HEK293 (cell line): ENCODE results near the gene BFSP2.

Source experiments
- KLF1 ChIP-seq: fragments of 450-650 bp; formaldehyde crosslinking; IDR thresholded peaks from 2 replicates; pipeline ENCODE4 v1.5.1; 2016; ENCODE audit warnings: missing biosample characterization, missing genetic modification characterization
- SP2 ChIP-seq: fragments of 450-650 bp; formaldehyde crosslinking; IDR thresholded peaks from 2 replicates; pipeline ENCODE4 v1.5.1; 2016; ENCODE audit warnings: missing biosample characterization, missing genetic modification characterization
- TRIM28 ChIP-seq: IDR thresholded peaks from 2 replicates; pipeline ENCODE4 v1.6.1; 2011; ENCODE audit warnings: low read length, control low read depth, borderline replicate concordance
- ZNF10 ChIP-seq: fragments of 450-650 bp; formaldehyde crosslinking; IDR thresholded peaks from 2 replicates; pipeline ENCODE4 v1.5.1; 2017; ENCODE audit warnings: missing biosample characterization, missing genetic modification characterization
- ZNF155 ChIP-seq: fragments of 450-650 bp; formaldehyde crosslinking; IDR thresholded peaks from 2 replicates; pipeline ENCODE4 v1.5.1; 2016; ENCODE audit warnings: missing biosample characterization, missing genetic modification characterization
- ZNF777 ChIP-seq: fragments of 450-650 bp; formaldehyde crosslinking; IDR thresholded peaks from 2 replicates; pipeline ENCODE4 v1.5.1; 2017; ENCODE audit warnings: missing biosample characterization, missing genetic modification characterization, borderline replicate concordance
- TF ChIP-seq, protein P1 (sequence below): fragments of 450-650 bp; IDR thresholded peaks from 2 replicates; pipeline ENCODE4 v1.5.1; 2018; ENCODE audit warnings: missing biosample characterization, mild to moderate bottlenecking, missing genetic modification characterization
- TF ChIP-seq, protein P2 (sequence below): fragments of 450-650 bp; formaldehyde crosslinking; IDR thresholded peaks from 2 replicates; pipeline ENCODE4 v1.5.1; 2016; ENCODE audit warnings: missing biosample characterization, missing genetic modification characterization
- TF ChIP-seq, protein P3 (sequence below): fragments of 450-650 bp; formaldehyde crosslinking; IDR thresholded peaks from 2 replicates; pipeline ENCODE4 v1.5.1; 2016; ENCODE audit warnings: missing biosample characterization, missing genetic modification characterization, low read depth
- TF ChIP-seq, protein P4 (sequence below): fragments of 450-650 bp; formaldehyde crosslinking; IDR thresholded peaks from 2 replicates; pipeline ENCODE4; 2016; ENCODE audit warnings: missing biosample characterization, missing genetic modification characterization

DNA sequence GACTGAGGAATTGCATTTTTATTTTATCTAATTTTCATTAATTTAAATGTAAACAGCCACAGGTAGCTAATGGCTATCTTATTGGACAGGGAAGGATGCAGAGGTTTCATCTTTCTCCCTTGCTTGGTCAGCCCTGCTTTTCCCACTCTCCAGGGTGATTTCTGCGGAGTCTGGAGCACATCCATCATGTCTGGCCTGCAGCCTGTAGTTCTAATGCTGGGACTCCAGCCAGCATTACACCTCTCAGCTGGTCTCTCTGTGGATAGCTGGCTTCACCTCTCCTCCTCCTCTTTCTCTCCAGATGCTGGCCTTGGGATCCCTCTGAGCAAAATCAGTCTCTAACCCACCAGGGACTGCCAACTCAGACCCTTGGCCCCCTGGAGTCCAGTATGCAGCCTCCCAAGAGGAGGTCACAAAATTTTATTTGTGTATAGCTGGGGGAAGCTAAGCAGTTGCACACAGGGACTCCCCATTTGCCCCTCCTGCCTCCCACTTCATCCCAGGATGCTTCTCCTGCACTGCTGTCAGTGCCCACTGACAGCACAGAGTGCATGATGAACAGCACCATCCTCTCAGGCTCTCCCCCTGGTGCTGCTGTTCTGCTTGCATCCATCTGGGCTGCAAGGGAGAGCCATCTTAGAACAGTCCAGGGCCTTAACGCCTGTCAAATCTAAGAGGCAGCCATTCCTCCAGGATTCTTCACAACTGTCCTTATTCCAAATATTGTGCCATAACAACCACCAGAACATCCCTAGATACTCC is 1.7 kb downstream of the BFSP2 start:
- TF ChIP-seq, protein P1, sequence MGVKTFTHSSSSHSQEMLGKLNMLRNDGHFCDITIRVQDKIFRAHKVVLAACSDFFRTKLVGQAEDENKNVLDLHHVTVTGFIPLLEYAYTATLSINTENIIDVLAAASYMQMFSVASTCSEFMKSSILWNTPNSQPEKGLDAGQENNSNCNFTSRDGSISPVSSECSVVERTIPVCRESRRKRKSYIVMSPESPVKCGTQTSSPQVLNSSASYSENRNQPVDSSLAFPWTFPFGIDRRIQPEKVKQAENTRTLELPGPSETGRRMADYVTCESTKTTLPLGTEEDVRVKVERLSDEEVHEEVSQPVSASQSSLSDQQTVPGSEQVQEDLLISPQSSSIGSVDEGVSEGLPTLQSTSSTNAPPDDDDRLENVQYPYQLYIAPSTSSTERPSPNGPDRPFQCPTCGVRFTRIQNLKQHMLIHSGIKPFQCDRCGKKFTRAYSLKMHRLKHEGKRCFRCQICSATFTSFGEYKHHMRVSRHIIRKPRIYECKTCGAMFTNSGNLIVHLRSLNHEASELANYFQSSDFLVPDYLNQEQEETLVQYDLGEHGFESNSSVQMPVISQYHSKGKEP (tag by site-specific recombination): no peak
- TF ChIP-seq, protein P2, sequence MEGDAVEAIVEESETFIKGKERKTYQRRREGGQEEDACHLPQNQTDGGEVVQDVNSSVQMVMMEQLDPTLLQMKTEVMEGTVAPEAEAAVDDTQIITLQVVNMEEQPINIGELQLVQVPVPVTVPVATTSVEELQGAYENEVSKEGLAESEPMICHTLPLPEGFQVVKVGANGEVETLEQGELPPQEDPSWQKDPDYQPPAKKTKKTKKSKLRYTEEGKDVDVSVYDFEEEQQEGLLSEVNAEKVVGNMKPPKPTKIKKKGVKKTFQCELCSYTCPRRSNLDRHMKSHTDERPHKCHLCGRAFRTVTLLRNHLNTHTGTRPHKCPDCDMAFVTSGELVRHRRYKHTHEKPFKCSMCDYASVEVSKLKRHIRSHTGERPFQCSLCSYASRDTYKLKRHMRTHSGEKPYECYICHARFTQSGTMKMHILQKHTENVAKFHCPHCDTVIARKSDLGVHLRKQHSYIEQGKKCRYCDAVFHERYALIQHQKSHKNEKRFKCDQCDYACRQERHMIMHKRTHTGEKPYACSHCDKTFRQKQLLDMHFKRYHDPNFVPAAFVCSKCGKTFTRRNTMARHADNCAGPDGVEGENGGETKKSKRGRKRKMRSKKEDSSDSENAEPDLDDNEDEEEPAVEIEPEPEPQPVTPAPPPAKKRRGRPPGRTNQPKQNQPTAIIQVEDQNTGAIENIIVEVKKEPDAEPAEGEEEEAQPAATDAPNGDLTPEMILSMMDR (tag by site-specific recombination): no peak
- no peak for TF ChIP-seq ZNF155 (tag by site-specific recombination)
- no peak for TF ChIP-seq TRIM28
- no peak for TF ChIP-seq KLF1 (tag by site-specific recombination)
- TF ChIP-seq, protein P3, sequence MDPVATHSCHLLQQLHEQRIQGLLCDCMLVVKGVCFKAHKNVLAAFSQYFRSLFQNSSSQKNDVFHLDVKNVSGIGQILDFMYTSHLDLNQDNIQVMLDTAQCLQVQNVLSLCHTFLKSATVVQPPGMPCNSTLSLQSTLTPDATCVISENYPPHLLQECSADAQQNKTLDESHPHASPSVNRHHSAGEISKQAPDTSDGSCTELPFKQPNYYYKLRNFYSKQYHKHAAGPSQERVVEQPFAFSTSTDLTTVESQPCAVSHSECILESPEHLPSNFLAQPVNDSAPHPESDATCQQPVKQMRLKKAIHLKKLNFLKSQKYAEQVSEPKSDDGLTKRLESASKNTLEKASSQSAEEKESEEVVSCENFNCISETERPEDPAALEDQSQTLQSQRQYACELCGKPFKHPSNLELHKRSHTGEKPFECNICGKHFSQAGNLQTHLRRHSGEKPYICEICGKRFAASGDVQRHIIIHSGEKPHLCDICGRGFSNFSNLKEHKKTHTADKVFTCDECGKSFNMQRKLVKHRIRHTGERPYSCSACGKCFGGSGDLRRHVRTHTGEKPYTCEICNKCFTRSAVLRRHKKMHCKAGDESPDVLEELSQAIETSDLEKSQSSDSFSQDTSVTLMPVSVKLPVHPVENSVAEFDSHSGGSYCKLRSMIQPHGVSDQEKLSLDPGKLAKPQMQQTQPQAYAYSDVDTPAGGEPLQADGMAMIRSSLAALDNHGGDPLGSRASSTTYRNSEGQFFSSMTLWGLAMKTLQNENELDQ: no peak
- TF ChIP-seq, protein P4, sequence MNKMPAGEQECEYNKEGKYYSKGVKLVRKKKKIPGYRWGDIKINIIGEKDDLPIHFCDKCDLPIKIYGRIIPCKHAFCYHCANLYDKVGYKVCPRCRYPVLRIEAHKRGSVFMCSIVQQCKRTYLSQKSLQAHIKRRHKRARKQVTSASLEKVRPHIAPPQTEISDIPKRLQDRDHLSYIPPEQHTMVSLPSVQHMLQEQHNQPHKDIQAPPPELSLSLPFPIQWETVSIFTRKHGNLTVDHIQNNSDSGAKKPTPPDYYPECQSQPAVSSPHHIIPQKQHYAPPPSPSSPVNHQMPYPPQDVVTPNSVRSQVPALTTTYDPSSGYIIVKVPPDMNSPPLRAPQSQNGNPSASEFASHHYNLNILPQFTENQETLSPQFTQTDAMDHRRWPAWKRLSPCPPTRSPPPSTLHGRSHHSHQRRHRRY (tag by site-specific recombination): no peak
- TF ChIP-seq SP2 (tag by site-specific recombination): no peak
- TF ChIP-seq ZNF10 (tag by site-specific recombination): no peak
- no peak for TF ChIP-seq ZNF777
